HepG2 (cell line): ENCODE measurements around the gene GDF9. TPM values are rescaled to one million over a fixed set of nuclear protein-coding genes. Genes with fewer than 3 reads are reported as not detected.

Source experiments
- ATF2 ChIP-seq: sonication (generic); formaldehyde crosslinking; IDR thresholded peaks from 2 replicates; pipeline ENCODE4 v1.4.0; 2020; ENCODE audit warnings: missing genetic modification reagents
- CREBL2 ChIP-seq: sonication (generic); formaldehyde crosslinking; IDR thresholded peaks from 2 replicates; pipeline ENCODE4 v1.8.1; 2023; ENCODE audit warnings: missing genetic modification reagents, mild to moderate bottlenecking, borderline replicate concordance
- DMTF1 ChIP-seq: sonication (generic); formaldehyde crosslinking; IDR thresholded peaks from 2 replicates; pipeline ENCODE4 v1.4.0; 2020; ENCODE audit warnings: mild to moderate bottlenecking, missing genetic modification reagents
- FOXO1 ChIP-seq: sonication (generic); formaldehyde crosslinking; IDR thresholded peaks from 2 replicates; pipeline ENCODE4 v1.4.0; 2020; ENCODE audit warnings: missing genetic modification reagents
- FUBP1 ChIP-seq: sonication (generic); formaldehyde crosslinking; IDR thresholded peaks from 2 replicates; pipeline ENCODE4 v1.5.1; 2020; ENCODE audit warnings: missing genetic modification reagents, mild to moderate bottlenecking, borderline replicate concordance
- GFI1 ChIP-seq: sonication (generic); formaldehyde crosslinking; IDR thresholded peaks from 2 replicates; pipeline ENCODE4 v1.5.0; 2020; ENCODE audit warnings: missing genetic modification reagents, mild to moderate bottlenecking, borderline replicate concordance
- LRRFIP1 ChIP-seq: sonication (generic); formaldehyde crosslinking; conservative IDR thresholded peaks from 2 replicates; pipeline ENCODE4 v1.4.0; 2020; ENCODE audit warnings: missing genetic modification reagents
- UBTF ChIP-seq: sonication (generic); formaldehyde crosslinking; IDR thresholded peaks from 2 replicates; pipeline ENCODE4 v1.4.0; 2020; ENCODE audit warnings: mild to moderate bottlenecking, missing genetic modification reagents
- ZNF12 ChIP-seq: sonication (generic); formaldehyde crosslinking; IDR thresholded peaks from 2 replicates; pipeline ENCODE4 v1.5.0; 2020; ENCODE audit warnings: missing genetic modification reagents
- ZNF234 ChIP-seq: sonication (generic); formaldehyde crosslinking; conservative IDR thresholded peaks from 2 replicates; pipeline ENCODE4 v1.5.1; 2020; ENCODE audit warnings: mild to moderate bottlenecking, missing genetic modification reagents
- ZNF546 ChIP-seq: sonication (generic); formaldehyde crosslinking; conservative IDR thresholded peaks from 2 replicates; pipeline ENCODE4 v1.8.1; 2023; ENCODE audit warnings: mild to moderate bottlenecking, missing genetic modification reagents
- ZNF574 ChIP-seq: sonication (generic); formaldehyde crosslinking; IDR thresholded peaks from 2 replicates; pipeline ENCODE4 v1.4.0; 2020; ENCODE audit warnings: missing genetic modification reagents
- polyA plus RNA-seq, 8 experiments: library from polyadenylated mRNA; depleted of rRNA in 3 of 8; stranded (reverse) in 7 of 8; unstranded in 1 of 8; fragments of >200 nt; fragmentation: Illumina TruSeq in 4 of 8; extraction: Trizol in 4 of 8; gene quantifications; 2 replicates each; pipeline versions ENCODE4 v1.2.1 to v1.2.3, GENCODE V29; 2011 to 2016; ENCODE audit warnings: low read depth in 4 of 8, missing spikeins in 1 of 8, mixed read lengths in 1 of 8; ENCODE audit not compliant: insufficient read depth in 1 of 8
- total RNA-seq, 5 experiments: library from RNA; depleted of rRNA; stranded (reverse); fragments of >200 nt; fragmentation: Illumina TruSeq; extraction: Trizol; gene quantifications; 2 replicates each; pipeline ENCODE4 v1.2.3, GENCODE V29; 2016; ENCODE audit warnings: low read depth in 1 of 5

GDF9 gene
- total and polyA plus RNA-seq, 2 of the 13 experiments (the other 11 are each of a cell fraction or from before 2014, with no cell fraction given) = 0.33 to 0.38 TPM

GRCh38 chr5:132830436-132831094 is 35.7 kb downstream of the GDF9 start, which contains the start of gene SHROOM1 (continued):
- TF ChIP-seq UBTF (CRISPR knock-in tag) (peak; percentile 92; the same call in 1 of the 2 replicates), CREBL2 (no peak), ATF2 (peak; percentile 43; the same call in 1 of the 2 replicates), LRRFIP1 (no peak), DMTF1 (CRISPR knock-in tag) (no peak), ZNF546 (CRISPR knock-in tag) (peak; percentile 58; the same call in 1 of the 2 replicates), ZNF574 (CRISPR knock-in tag) (no peak), FUBP1 (CRISPR knock-in tag) (no peak), ZNF12 (CRISPR knock-in tag) (no peak; the same call in 1 of the 2 replicates), ZNF234 (CRISPR knock-in tag) (peak; percentile 63; the same call in 1 of the 2 replicates), GFI1 (CRISPR knock-in tag) (peak; percentile 36; the same call in 1 of the 2 replicates), FOXO1 (CRISPR knock-in tag) (0 out of 2 replicates have a peak, but pooled peaks have one; percentile 37)
